Measurements from ENCODE around the gene HNRNPH3.

HNRNPH3 gene, protein sequence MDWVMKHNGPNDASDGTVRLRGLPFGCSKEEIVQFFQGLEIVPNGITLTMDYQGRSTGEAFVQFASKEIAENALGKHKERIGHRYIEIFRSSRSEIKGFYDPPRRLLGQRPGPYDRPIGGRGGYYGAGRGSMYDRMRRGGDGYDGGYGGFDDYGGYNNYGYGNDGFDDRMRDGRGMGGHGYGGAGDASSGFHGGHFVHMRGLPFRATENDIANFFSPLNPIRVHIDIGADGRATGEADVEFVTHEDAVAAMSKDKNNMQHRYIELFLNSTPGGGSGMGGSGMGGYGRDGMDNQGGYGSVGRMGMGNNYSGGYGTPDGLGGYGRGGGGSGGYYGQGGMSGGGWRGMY

DNA sequence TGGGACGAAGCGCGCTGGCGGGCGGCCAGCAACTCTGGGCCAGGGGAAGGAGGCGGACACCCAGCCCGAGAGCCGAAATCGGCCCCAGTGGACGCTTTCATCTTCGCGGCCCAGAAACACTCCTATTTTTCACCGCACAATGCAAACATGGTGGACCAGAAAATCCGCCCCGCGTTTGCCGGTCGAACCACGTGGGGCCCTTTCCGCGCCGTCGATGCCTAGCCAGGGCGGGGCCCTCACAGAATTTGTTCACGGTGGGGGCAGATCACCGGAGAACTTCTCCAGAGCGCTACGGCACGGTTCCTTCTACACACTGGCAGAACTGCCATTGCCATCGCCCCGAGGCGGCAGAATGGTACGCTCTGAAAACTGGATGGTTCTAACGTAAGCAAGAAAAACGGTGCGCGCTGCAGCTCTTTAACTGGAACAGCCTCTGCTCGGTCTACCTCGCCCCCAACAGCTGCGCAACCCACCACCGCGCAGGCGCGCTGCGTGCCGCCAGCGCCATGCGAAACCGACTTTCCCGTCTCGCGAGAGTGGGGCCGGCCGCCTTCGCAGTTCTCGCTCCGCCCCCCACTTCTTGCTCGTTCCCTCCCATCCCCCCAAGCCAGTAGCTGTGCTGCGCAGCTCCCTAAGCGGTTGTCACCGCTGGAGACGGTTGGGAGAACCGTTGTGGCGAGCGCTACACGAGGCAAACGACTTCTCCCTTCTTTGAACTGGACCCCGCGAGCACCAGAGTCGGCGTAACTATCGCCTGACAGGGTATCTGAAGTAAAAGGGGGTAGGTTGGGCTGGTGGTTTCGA, at the start of gene HNRNPH3:
Gene HNRNPH3, plus strand, starts transcription at position 610 of the 804 bp plus-strand sequence. CDS start 5,158 bp downstream, outside the sequence.
- peak; percentile 97 for DNase-seq (ENCODE audit: low read depth)
- peak within 1 kb of the TSS; percentile 90 for H3K4me3 ChIP-seq (ENCODE audit: low read length)
- TF ChIP-seq, protein P1, sequence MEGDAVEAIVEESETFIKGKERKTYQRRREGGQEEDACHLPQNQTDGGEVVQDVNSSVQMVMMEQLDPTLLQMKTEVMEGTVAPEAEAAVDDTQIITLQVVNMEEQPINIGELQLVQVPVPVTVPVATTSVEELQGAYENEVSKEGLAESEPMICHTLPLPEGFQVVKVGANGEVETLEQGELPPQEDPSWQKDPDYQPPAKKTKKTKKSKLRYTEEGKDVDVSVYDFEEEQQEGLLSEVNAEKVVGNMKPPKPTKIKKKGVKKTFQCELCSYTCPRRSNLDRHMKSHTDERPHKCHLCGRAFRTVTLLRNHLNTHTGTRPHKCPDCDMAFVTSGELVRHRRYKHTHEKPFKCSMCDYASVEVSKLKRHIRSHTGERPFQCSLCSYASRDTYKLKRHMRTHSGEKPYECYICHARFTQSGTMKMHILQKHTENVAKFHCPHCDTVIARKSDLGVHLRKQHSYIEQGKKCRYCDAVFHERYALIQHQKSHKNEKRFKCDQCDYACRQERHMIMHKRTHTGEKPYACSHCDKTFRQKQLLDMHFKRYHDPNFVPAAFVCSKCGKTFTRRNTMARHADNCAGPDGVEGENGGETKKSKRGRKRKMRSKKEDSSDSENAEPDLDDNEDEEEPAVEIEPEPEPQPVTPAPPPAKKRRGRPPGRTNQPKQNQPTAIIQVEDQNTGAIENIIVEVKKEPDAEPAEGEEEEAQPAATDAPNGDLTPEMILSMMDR (IDR thresholded peaks at IDR 0.05; ENCODE audit: insufficient read depth, low read depth, low read length, missing control alignments), result no peak

DNA sequence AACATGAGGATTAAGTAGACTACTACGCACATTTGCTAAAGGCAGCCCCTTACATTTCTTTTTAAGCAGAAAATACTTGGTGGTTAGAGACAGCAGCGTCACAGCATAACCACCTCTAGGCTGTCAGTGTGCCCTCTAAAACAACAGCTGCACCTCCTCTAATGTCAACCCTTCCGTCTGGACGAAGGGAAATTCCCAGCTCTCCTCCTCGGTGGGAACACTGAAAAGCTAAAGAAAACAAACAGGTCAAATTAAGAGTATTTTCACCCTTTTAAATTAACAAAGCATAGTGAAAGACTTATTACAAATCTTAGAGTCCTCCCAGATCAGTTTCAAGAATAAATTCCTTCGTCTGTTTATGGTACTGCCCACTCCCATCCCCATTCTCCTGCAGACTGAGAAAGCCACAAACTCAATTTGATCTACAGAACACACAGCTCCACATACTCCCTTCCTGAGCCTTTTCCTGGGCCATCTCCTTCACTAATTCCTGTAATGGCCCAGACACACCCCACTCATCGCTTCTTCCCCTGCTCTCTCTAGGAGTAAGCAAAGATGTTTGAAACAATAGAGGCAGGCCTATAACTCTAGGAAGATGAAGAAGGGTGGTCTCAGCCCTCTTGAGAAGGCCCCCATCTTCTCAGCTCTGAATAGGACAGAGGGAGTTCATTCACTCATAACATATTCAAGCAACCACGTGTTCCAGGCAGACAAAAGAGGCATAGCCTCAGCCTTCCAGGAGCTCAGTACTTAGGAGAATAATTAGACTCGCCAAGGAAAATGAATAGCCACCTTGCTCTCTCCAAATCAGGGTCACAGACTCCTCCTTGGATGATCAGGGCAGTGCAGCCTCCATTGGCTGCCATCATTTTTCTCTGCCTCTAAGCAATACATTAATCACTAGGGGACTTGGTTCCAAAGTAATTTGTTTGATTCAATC, 47.5 kb upstream of the HNRNPH3 start:
- DNase-seq (ENCODE audit: low read depth), result no peak
- no peak overlapping the region for H3K4me3 ChIP-seq (ENCODE audit: low read length)
- TF ChIP-seq, protein P1 (IDR thresholded peaks at IDR 0.05; ENCODE audit: insufficient read depth, low read depth, low read length, missing control alignments), result no peak

DNA sequence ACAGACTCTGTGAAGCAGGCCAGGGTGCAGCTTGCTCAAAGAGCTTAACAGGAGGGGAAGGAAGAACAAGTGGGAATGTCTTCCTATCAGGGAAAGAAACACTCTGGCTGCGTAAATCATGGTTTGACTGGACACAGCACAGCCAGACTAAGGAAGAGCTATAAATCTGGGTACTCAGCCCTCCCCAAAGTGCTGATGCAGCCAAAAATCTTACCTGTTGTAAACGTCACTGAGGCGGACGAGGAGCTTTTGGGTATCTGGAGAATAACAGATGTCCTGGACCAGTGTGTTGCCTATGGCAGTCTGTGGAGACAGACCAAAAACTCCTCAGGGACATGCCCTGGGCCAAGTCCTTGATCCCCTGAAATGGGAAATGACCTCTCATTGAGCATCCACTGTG, 43.1 kb upstream of the HNRNPH3 start:
- H3K4me3 ChIP-seq (ENCODE audit: low read length), result no peak overlapping the region
- no peak for DNase-seq (ENCODE audit: low read depth)
- TF ChIP-seq, protein P1 (IDR thresholded peaks at IDR 0.05; ENCODE audit: insufficient read depth, low read depth, low read length, missing control alignments), result no peak

DNA sequence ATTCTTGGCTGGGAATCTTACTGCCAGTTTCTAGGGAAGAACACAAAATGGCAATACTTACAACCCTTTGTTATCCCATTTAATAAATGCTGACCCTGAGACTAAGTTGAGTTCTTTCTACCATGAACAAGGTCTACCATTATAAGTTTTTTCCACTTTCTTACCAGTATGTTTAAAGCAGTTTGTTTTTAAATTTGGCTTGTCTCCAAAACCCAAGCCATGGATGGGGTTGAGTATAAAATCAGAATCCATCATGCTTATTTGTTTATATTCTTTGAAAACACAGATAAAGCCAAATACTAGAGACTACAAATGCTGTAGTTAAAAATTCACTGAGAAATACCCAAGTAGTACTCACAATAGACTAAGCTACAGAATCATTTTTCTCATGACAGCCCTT, 41.1 kb upstream of the HNRNPH3 start:
- no peak for DNase-seq (ENCODE audit: low read depth)
- TF ChIP-seq, protein P1 (IDR thresholded peaks at IDR 0.05; ENCODE audit: insufficient read depth, low read depth, low read length, missing control alignments), result no peak
- no peak overlapping the region for H3K4me3 ChIP-seq (ENCODE audit: low read length)

DNA sequence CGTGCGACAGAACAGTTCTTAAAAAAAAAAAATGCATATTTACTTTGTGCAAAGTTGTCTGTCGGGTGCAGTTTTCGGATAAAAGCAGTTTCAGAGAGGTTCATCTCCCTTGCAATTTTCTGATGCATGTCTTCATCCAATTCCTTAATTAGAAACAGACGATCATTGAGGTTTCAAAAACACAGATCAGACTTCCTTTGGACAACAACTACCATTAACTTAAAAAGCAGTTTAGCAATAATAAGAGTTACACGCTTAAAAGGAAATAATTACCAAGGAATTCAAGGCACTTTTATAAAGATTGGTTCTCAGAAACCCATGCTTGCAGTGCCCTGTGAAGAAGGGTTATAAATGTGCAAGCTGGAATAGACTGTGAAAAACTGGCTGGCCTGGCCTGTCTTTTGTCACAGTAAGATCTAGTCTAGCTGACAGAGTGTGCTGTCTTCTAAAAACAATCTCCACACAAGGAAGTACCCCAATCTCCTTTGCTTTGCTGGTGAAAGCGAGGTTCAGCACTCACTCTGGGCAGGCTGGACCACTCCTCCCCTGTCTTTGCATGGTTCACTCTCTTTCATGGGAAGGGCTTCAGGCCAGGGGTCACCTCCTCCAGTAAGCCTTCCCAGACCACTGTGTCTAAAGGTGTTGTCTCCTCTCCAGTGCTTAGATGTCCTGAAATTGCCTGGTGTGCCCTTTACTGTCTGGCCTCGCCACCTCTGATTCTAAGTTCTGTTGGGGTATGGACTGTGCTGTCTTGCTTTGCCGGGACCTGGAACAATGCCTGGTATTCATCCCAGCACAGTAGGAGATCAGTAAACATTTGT, 34.8 kb upstream of the HNRNPH3 start:
- TF ChIP-seq, protein P1 (IDR thresholded peaks at IDR 0.05; ENCODE audit: insufficient read depth, low read depth, low read length, missing control alignments), result no peak
- DNase-seq (ENCODE audit: low read depth), result no peak
- no peak overlapping the region for H3K4me3 ChIP-seq (ENCODE audit: low read length)

DNA sequence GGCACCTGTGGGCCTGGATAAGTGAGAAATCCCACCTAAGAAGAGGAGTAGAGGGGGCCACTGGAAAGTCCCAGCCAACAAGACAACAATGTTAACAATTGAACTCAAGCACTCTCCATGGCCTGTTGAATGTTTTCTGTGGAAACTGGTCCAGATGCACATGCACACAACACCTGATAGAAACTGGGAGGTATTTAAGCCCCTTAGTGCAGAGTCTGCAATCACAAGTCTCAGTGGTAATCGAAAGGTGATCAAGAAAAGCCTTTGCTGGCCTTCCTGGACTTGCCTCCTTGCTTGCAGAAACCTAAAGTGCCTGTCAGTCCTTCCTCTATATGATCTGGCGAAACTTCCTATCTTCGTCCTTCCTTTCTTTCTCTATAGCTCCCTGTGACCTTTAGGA, 30.6 kb upstream of the HNRNPH3 start:
- no peak overlapping the region for H3K4me3 ChIP-seq (ENCODE audit: low read length)
- TF ChIP-seq, protein P1 (IDR thresholded peaks at IDR 0.05; ENCODE audit: insufficient read depth, low read depth, low read length, missing control alignments), result no peak
- DNase-seq (ENCODE audit: low read depth), result no peak

Data from epithelial cell of esophagus (primary cell).